Measurements from ENCODE around the gene PDLIM7.

PDLIM7 gene

DNA sequence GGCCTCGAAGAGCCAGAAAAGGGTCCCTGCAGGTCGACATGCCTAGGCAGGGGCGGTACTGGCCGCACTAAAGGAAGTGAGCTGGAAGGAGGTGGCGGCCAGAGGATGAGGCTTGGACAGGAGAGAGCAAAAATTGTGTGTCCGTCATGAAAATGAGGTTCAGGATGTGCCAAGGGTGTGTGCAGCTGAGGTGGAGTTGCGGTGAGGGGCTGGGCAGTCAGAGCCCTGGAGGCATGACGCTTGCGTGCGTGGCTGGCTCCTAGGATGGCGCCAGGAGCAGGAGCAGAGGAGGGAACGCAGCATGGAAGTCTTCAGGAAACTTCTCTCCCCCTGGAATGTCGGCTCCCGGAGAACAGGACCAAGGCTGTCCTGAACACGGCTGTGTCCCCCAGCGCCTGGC lies 5.5 kb upstream of the PDLIM7 start:
- Histone ChIP-seq H3K27ac (ENCODE audit: low read depth, low read length) (no peak overlapping the region), H3K56ac (ENCODE audit: low read length) (no peak overlapping the region), H3K18ac (ENCODE audit: low read length) (no peak overlapping the region), H4K5ac (ENCODE audit: low read length) (no peak overlapping the region), H3K4me2 (ENCODE audit: low read length) (no peak overlapping the region), H3K4me3 (ENCODE audit: low read length) (no peak overlapping the region), H2AK5ac (ENCODE audit: low read length) (no peak overlapping the region), H2BK5ac (ENCODE audit: low read length) (no peak overlapping the region), H3K79me1 (ENCODE audit: low read length) (no peaks in the 10 kb centered on the region), H3K4me1 (ENCODE audit: control insufficient read depth, low read depth, low read length) (no peaks in the 10 kb centered on the region), H3K27me3 (ENCODE audit: insufficient read depth, low read length, poor library complexity) (no peaks in the 10 kb centered on the region), H3K36me3 (ENCODE audit: control insufficient read depth, insufficient read depth, low read length) (no peaks in the 10 kb centered on the region), H3K79me2 (ENCODE audit: control insufficient read depth, insufficient read depth, low read length) (no peaks in the 10 kb centered on the region), H4K8ac (ENCODE audit: low read depth, low read length) (no peak overlapping the region), H3K23ac (ENCODE audit: low read length) (no peak overlapping the region), H3K9ac (ENCODE audit: low read length) (no peak overlapping the region), H2BK15ac (replicated peaks; ENCODE audit: low read depth) (no peak overlapping the region), H2BK120ac (ENCODE audit: low read depth, low read length) (no peak overlapping the region), H3K4ac (ENCODE audit: low read depth, low read length) (no peak overlapping the region)
- no peak for DNase-seq
- WGBS (ENCODE audit: extremely low coverage, insufficient coverage, low lambda C conversion rate): no CpG with 5 or more reads among the region's 16 CpGs

DNA sequence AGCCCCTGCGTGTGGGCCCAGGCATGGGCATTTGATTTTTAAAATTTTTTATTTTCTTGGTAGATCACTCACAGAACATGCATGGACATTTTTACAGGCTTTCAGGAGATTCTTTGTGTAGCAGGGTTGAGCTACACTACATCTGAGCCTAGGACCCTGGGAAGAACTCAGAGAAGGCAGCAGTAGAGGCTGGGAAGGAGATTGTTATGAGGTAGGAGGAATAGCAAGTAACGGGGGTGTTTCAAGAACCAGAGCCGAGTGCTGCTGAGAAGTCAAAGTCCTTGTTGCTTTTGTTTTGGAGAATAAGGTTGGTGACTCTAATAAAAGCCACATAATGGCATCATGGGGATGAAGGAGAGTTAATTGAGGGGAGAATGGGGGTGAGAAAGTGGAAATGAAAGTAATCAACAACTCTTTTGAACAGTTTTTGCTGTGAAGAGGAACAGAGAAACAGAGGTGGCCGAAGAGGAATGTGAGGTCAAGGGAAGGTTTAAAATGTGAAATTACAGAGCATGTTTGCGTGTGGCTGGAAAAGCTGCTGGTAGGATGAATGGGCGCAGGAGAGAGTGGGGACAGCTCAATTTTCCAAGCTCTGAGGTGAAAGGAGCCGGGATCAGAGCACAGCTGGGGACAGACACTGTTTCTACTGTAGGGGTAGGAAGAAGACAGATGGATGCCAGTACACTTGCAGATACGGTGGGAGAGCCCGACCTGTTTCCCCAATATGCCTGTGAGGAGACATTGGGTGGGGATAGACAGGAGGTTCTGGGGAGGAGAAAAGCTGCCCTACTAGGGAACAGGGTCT lies 4.7 kb upstream of the PDLIM7 start:
- H4K8ac ChIP-seq (ENCODE audit: low read depth, low read length): no peak overlapping the region
- no peak overlapping the region for H2AK5ac ChIP-seq (ENCODE audit: low read length)
- H3K79me2 ChIP-seq (ENCODE audit: control insufficient read depth, insufficient read depth, low read length): no peaks in the 10 kb centered on the region
- no peak overlapping the region for H3K23ac ChIP-seq (ENCODE audit: low read length)
- no peaks in the 10 kb centered on the region for H3K79me1 ChIP-seq (ENCODE audit: low read length)
- H3K27ac ChIP-seq (ENCODE audit: low read depth, low read length): no peak overlapping the region
- H3K4me2 ChIP-seq (ENCODE audit: low read length): no peak overlapping the region
- no peaks in the 10 kb centered on the region for H3K36me3 ChIP-seq (ENCODE audit: control insufficient read depth, insufficient read depth, low read length)
- H3K4me1 ChIP-seq (ENCODE audit: control insufficient read depth, low read depth, low read length): no peaks in the 10 kb centered on the region
- H4K5ac ChIP-seq (ENCODE audit: low read length): no peak overlapping the region
- WGBS (ENCODE audit: extremely low coverage, insufficient coverage, low lambda C conversion rate): no CpG with 5 or more reads among the region's 9 CpGs
- no peak overlapping the region for H3K18ac ChIP-seq (ENCODE audit: low read length)
- H3K27me3 ChIP-seq (ENCODE audit: insufficient read depth, low read length, poor library complexity): no peaks in the 10 kb centered on the region
- no peak for DNase-seq
- no peak overlapping the region for H2BK5ac ChIP-seq (ENCODE audit: low read length)
- no peak overlapping the region for H2BK15ac ChIP-seq (replicated peaks; ENCODE audit: low read depth)
- no peak overlapping the region for H3K56ac ChIP-seq (ENCODE audit: low read length)
- H3K4ac ChIP-seq (ENCODE audit: low read depth, low read length): no peak overlapping the region
- no peak overlapping the region for H3K4me3 ChIP-seq (ENCODE audit: low read length)
- H3K9ac ChIP-seq (ENCODE audit: low read length): no peak overlapping the region
- H2BK120ac ChIP-seq (ENCODE audit: low read depth, low read length): no peak overlapping the region

DNA sequence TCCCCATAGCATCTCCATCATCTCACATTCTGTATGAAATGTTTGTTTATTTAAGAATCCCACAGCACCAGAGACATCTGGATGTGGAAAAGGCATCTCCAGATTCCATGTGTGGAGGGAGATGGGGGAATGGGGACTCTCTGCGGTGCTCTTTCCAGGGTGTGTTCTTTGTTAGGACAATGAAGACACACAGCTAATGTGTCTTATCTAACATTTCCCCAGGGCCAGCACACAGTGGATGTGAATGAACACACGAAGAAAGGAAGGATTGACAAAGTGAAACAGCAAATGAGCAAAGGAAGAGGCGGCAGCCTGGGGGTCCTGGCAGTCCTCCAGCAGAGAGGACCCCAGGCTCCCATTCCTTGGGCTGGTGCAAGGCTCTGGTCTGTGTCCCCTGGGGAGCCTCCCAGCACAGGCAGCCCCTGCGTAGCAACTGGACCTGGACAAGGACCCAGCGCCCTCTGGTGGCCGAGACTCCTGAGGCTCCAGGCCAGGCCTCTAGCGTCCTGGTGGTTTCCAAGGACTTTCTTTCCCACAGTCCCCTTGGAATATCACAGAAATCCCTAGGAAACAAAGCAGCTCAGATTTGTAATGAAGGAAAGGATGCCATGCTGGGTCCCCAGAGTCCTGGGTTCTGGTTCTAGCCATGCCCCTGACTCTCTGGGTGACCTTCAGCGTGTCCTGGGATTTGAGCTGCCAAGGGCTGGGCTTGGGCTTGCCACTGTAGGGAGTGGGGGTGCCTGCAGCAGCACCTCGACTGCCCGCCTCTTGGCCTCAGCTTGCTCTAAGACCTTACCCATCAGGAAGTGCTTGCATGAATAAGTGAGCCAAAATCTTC lies 3.5 kb upstream of the PDLIM7 start:
- peak; percentile 91 for DNase-seq
- Histone ChIP-seq H2AK5ac (ENCODE audit: low read length) (no peak overlapping the region), H3K79me1 (ENCODE audit: low read length) (no peaks in the 10 kb centered on the region), H4K5ac (ENCODE audit: low read length) (no peak overlapping the region), H2BK5ac (ENCODE audit: low read length) (no peak overlapping the region), H4K8ac (ENCODE audit: low read depth, low read length) (no peak overlapping the region), H3K4me1 (ENCODE audit: control insufficient read depth, low read depth, low read length) (peaks cover under 1% of the 10 kb centered on the region), H2BK15ac (replicated peaks; ENCODE audit: low read depth) (no peak overlapping the region), H2BK120ac (ENCODE audit: low read depth, low read length) (no peak overlapping the region), H3K4ac (ENCODE audit: low read depth, low read length) (no peak overlapping the region), H3K27ac (ENCODE audit: low read depth, low read length) (no peak overlapping the region), H3K23ac (ENCODE audit: low read length) (no peak overlapping the region), H3K27me3 (ENCODE audit: insufficient read depth, low read length, poor library complexity) (no peaks in the 10 kb centered on the region), H3K4me3 (ENCODE audit: low read length) (no peak overlapping the region), H3K56ac (ENCODE audit: low read length) (peak overlapping the region; percentile 28), H3K79me2 (ENCODE audit: control insufficient read depth, insufficient read depth, low read length) (peaks cover 2% of the 10 kb centered on the region), H3K9ac (ENCODE audit: low read length) (no peak overlapping the region), H3K4me2 (ENCODE audit: low read length) (no peak overlapping the region), H3K36me3 (ENCODE audit: control insufficient read depth, insufficient read depth, low read length) (no peaks in the 10 kb centered on the region), H3K18ac (ENCODE audit: low read length) (no peak overlapping the region)
- no CpG with 5 or more reads among the region's 10 CpGs for WGBS (ENCODE audit: extremely low coverage, insufficient coverage, low lambda C conversion rate)

DNA sequence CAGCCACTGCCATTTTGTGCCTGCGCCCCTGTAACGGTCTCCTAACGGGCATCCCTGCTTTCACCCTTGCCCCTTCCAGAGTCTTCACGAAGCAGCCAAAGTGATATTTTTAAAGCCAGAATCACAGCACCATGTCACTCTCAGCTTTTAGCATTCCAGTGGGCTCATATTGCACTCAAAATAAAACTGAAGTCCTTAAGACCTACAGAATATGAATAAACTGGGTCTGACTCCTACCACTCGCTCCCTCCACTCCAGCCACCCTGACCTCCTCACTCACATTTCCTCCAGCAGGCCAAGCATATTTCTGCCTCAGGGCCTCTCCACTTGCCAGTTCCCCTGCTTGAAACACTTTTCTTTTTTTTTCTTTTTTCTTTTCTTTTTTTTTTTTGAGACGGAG lies 2.4 kb upstream of the PDLIM7 start:
- no peak overlapping the region for H3K18ac ChIP-seq (ENCODE audit: low read length)
- peaks cover 8% of the 10 kb centered on the region for H3K4me1 ChIP-seq (ENCODE audit: control insufficient read depth, low read depth, low read length)
- H3K79me1 ChIP-seq (ENCODE audit: low read length): peaks cover 1% of the 10 kb centered on the region
- no peak overlapping the region for H3K4me3 ChIP-seq (ENCODE audit: low read length)
- no peak overlapping the region for H3K9ac ChIP-seq (ENCODE audit: low read length)
- H3K36me3 ChIP-seq (ENCODE audit: control insufficient read depth, insufficient read depth, low read length): no peaks in the 10 kb centered on the region
- H2BK120ac ChIP-seq (ENCODE audit: low read depth, low read length): no peak overlapping the region
- H2AK5ac ChIP-seq (ENCODE audit: low read length): no peak overlapping the region
- DNase-seq: no peak
- no peak overlapping the region for H4K5ac ChIP-seq (ENCODE audit: low read length)
- no peaks in the 10 kb centered on the region for H3K27me3 ChIP-seq (ENCODE audit: insufficient read depth, low read length, poor library complexity)
- peaks cover 2% of the 10 kb centered on the region for H3K79me2 ChIP-seq (ENCODE audit: control insufficient read depth, insufficient read depth, low read length)
- WGBS (ENCODE audit: extremely low coverage, insufficient coverage, low lambda C conversion rate): no CpG with 5 or more reads among the region's 6 CpGs
- H4K8ac ChIP-seq (ENCODE audit: low read depth, low read length): no peak overlapping the region
- H3K4ac ChIP-seq (ENCODE audit: low read depth, low read length): no peak overlapping the region
- no peak overlapping the region for H3K4me2 ChIP-seq (ENCODE audit: low read length)
- H2BK5ac ChIP-seq (ENCODE audit: low read length): no peak overlapping the region
- H3K27ac ChIP-seq (ENCODE audit: low read depth, low read length): no peak overlapping the region
- no peak overlapping the region for H3K56ac ChIP-seq (ENCODE audit: low read length)
- H2BK15ac ChIP-seq (replicated peaks; ENCODE audit: low read depth): no peak overlapping the region
- H3K23ac ChIP-seq (ENCODE audit: low read length): no peak overlapping the region

DNA sequence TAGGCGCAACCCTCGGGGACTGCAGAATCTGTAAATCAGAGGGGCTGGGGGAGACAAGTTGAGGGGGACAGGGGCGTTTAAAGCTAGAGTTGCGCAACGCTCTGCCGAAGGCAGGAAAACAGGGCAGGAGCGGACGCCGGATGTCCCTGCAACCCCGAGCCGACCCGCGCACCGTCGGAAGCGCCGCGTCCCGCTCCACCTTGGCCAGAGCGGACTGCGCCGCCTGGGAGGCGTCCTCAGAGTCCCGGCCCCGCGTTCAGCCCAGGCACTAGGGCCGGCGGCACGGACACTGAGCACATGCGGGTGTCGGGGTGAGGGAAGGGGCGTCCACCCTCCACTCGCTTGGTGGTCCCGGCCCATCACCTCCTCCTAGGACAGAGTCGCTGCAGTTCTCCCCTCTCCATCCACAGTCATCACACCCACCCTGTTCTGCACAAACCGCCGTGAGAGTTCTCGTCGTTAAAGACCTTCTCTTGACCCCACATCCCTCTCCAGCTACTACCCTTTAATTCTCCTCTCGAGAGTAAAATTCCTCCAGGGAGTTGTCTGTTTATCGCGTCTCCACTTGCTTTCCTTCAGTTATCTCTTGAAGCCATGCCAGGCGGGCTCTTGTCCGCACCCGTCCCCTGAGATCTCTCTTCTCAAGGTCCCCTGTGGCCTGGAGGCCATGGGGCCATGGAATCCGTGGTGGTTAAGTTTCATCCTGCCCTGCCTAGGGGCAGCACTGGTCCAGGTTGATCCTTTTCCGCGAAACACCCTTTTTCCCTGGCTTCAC lies 796 bp upstream of the PDLIM7 start:
- H3K27ac ChIP-seq (ENCODE audit: low read depth, low read length): no peak overlapping the region

More for the DNA sequence above, 796 bp upstream of the PDLIM7 start:
- Histone ChIP-seq H2BK5ac (ENCODE audit: low read length) (no peak overlapping the region), H3K79me2 (ENCODE audit: control insufficient read depth, insufficient read depth, low read length) (peaks cover 2% of the 10 kb centered on the region), H3K56ac (ENCODE audit: low read length) (peak overlapping the region; percentile 82), H3K23ac (ENCODE audit: low read length) (peak overlapping the region; percentile 76), H4K8ac (ENCODE audit: low read depth, low read length) (no peak overlapping the region), H3K4me1 (ENCODE audit: control insufficient read depth, low read depth, low read length) (peaks cover 11% of the 10 kb centered on the region), H3K79me1 (ENCODE audit: low read length) (peaks cover 2% of the 10 kb centered on the region), H4K5ac (ENCODE audit: low read length) (no peak overlapping the region), H3K27me3 (ENCODE audit: insufficient read depth, low read length, poor library complexity) (no peaks in the 10 kb centered on the region), H3K4me3 (ENCODE audit: low read length) (peak overlapping the region; percentile 18), H2BK15ac (replicated peaks; ENCODE audit: low read depth) (no peak overlapping the region), H3K4me2 (ENCODE audit: low read length) (peak overlapping the region; percentile 47), H2BK120ac (ENCODE audit: low read depth, low read length) (no peak overlapping the region), H2AK5ac (ENCODE audit: low read length) (no peak overlapping the region), H3K36me3 (ENCODE audit: control insufficient read depth, insufficient read depth, low read length) (no peaks in the 10 kb centered on the region), H3K4ac (ENCODE audit: low read depth, low read length) (no peak overlapping the region), H3K18ac (ENCODE audit: low read length) (no peak overlapping the region), H3K9ac (ENCODE audit: low read length) (peak overlapping the region; percentile 75)
- no peak for DNase-seq
- WGBS (ENCODE audit: extremely low coverage, insufficient coverage, low lambda C conversion rate): no CpG with 5 or more reads among the region's 48 CpGs
